GM19099 (cell line): ENCODE measurements around the gene MED9.

ENCODE experiments used
- POLR2A ChIP-seq: IDR thresholded peaks from 3 replicates; pipeline ENCODE4 v1.6.1; 2011; ENCODE audit warnings: low read depth; ENCODE audit not compliant: insufficient read length; ENCODE audit errors: extremely low read depth

The MED9 gene

GRCh38 chr17:17541640-17542001 is 64.8 kb downstream of the MED9 start:
- no peak for TF ChIP-seq POLR2A
